Measurements from ENCODE around the gene SLIT2.

SLIT2 gene

DNA sequence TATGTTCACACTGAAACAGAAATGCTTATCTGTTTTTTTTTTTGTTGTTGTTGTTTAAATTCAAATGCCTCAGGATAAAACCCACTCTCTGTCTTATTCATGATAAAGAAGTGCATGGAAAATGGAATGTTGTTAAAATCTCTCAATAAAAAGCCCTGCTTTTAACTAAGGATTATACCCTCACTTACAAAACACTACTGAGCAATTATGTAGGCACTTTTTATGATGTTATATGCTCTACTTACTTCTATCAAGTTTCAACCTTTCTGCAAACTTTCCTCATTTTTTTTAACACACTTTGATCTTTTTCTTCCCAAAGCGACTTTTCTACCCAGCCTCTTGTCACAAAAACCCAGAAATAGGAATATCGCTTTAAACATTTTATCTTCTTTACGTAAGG is 26.5 kb downstream of the SLIT2 start:
- Histone ChIP-seq H3K9ac (no peak overlapping the region), H3K79me2 (ENCODE audit: insufficient read depth, low read depth) (no peaks in the 10 kb centered on the region), H3K4me1 (ENCODE audit: low read depth, poor library complexity, severe bottlenecking) (no peaks in the 10 kb centered on the region), H2AFZ (ENCODE audit: low read depth) (no peak overlapping the region), H3K4me2 (no peak overlapping the region), H3K27ac (no peak overlapping the region), H3K4me3 (IDR thresholded peaks at IDR 0.05; ENCODE audit: insufficient read depth, low read depth, low read length) (no peak overlapping the region), H3K27me3 (ENCODE audit: insufficient read depth, low read depth) (no peaks in the 10 kb centered on the region), H3K36me3 (ENCODE audit: insufficient read depth) (no peaks in the 10 kb centered on the region), H4K20me1 (ENCODE audit: insufficient read depth) (no peaks in the 10 kb centered on the region)
- TF ChIP-seq, protein P1, sequence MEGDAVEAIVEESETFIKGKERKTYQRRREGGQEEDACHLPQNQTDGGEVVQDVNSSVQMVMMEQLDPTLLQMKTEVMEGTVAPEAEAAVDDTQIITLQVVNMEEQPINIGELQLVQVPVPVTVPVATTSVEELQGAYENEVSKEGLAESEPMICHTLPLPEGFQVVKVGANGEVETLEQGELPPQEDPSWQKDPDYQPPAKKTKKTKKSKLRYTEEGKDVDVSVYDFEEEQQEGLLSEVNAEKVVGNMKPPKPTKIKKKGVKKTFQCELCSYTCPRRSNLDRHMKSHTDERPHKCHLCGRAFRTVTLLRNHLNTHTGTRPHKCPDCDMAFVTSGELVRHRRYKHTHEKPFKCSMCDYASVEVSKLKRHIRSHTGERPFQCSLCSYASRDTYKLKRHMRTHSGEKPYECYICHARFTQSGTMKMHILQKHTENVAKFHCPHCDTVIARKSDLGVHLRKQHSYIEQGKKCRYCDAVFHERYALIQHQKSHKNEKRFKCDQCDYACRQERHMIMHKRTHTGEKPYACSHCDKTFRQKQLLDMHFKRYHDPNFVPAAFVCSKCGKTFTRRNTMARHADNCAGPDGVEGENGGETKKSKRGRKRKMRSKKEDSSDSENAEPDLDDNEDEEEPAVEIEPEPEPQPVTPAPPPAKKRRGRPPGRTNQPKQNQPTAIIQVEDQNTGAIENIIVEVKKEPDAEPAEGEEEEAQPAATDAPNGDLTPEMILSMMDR (conservative IDR thresholded peaks at IDR 0.05; ENCODE audit: low read depth, low read length), result no peak

GRCh38 chr4:20279381-20279780 is 27.7 kb downstream of the SLIT2 start:
- Histone ChIP-seq H3K27ac (no peak overlapping the region), H2AFZ (ENCODE audit: low read depth) (no peak overlapping the region), H3K9ac (no peak overlapping the region), H3K4me3 (IDR thresholded peaks at IDR 0.05; ENCODE audit: insufficient read depth, low read depth, low read length) (no peak overlapping the region), H3K27me3 (ENCODE audit: insufficient read depth, low read depth) (no peaks in the 10 kb centered on the region), H3K4me2 (no peak overlapping the region), H3K4me1 (ENCODE audit: low read depth, poor library complexity, severe bottlenecking) (no peaks in the 10 kb centered on the region), H4K20me1 (ENCODE audit: insufficient read depth) (no peaks in the 10 kb centered on the region), H3K36me3 (ENCODE audit: insufficient read depth) (no peaks in the 10 kb centered on the region), H3K79me2 (ENCODE audit: insufficient read depth, low read depth) (no peaks in the 10 kb centered on the region)
- TF ChIP-seq, protein P1 (conservative IDR thresholded peaks at IDR 0.05; ENCODE audit: low read depth, low read length), result no peak

- Histone ChIP-seq H3K4me1 (ENCODE audit: low read depth, poor library complexity, severe bottlenecking) (no peaks in the 10 kb centered on the region), H3K4me3 (IDR thresholded peaks at IDR 0.05; ENCODE audit: insufficient read depth, low read depth, low read length) (no peak overlapping the region), H3K27me3 (ENCODE audit: insufficient read depth, low read depth) (no peaks in the 10 kb centered on the region), H3K4me2 (no peak overlapping the region), H4K20me1 (ENCODE audit: insufficient read depth) (no peaks in the 10 kb centered on the region), H3K79me2 (ENCODE audit: insufficient read depth, low read depth) (no peaks in the 10 kb centered on the region), H3K9ac (no peak overlapping the region), H3K36me3 (ENCODE audit: insufficient read depth) (no peaks in the 10 kb centered on the region), H3K27ac (no peak overlapping the region), H2AFZ (ENCODE audit: low read depth) (no peak overlapping the region)
- TF ChIP-seq, protein P1 (conservative IDR thresholded peaks at IDR 0.05; ENCODE audit: low read depth, low read length), result no peak
These were observed 29.7 kb downstream of the SLIT2 start for GRCh38 chr4:20281453-20281852.

- no peaks in the 10 kb centered on the region for H3K27me3 ChIP-seq (ENCODE audit: insufficient read depth, low read depth)
- H3K9ac ChIP-seq, result no peak overlapping the region
- H3K4me2 ChIP-seq, result no peak overlapping the region
- no peaks in the 10 kb centered on the region for H3K4me1 ChIP-seq (ENCODE audit: low read depth, poor library complexity, severe bottlenecking)
- TF ChIP-seq, protein P1 (conservative IDR thresholded peaks at IDR 0.05; ENCODE audit: low read depth, low read length), result no peak
- no peaks in the 10 kb centered on the region for H4K20me1 ChIP-seq (ENCODE audit: insufficient read depth)
- no peaks in the 10 kb centered on the region for H3K36me3 ChIP-seq (ENCODE audit: insufficient read depth)
- no peak overlapping the region for H3K27ac ChIP-seq
- no peaks in the 10 kb centered on the region for H3K79me2 ChIP-seq (ENCODE audit: insufficient read depth, low read depth)
- H2AFZ ChIP-seq (ENCODE audit: low read depth), result no peak overlapping the region
- H3K4me3 ChIP-seq (IDR thresholded peaks at IDR 0.05; ENCODE audit: insufficient read depth, low read depth, low read length), result no peak overlapping the region
These were observed 31.3 kb downstream of the SLIT2 start for GRCh38 chr4:20283039-20283438.

Data from KMS-11 (cell line).